ENCODE data around the gene ARHGEF16.

ARHGEF16 gene

GRCh38 chr1:3415260-3416090 lies 39.0 kb upstream of the ARHGEF16 start:
- TF ChIP-seq CTCF (IDR thresholded peaks at IDR 0.05; ENCODE audit: insufficient read depth, low read depth, low read length, missing control alignments), result no peak

GRCh38 chr1:3417082-3417739 lies 37.3 kb upstream of the ARHGEF16 start:
- DNase-seq (ENCODE audit: low read depth), result no peak
- peak; percentile 25 for TF ChIP-seq CTCF (IDR thresholded peaks at IDR 0.05; ENCODE audit: insufficient read depth, low read depth, low read length, missing control alignments)
- H3K4me3 ChIP-seq (ENCODE audit: low read depth, low read length), result no peak overlapping the region

More at GRCh38 chr1:3415260-3416090, 39.0 kb upstream of the ARHGEF16 start:
- DNase-seq (ENCODE audit: low read depth), result no peak
- H3K4me3 ChIP-seq (ENCODE audit: low read depth, low read length), result no peak overlapping the region

GRCh38 chr1:3417934-3418333 lies 36.5 kb upstream of the ARHGEF16 start:
- no peak for DNase-seq (ENCODE audit: low read depth)
- no peak for TF ChIP-seq CTCF (IDR thresholded peaks at IDR 0.05; ENCODE audit: insufficient read depth, low read depth, low read length, missing control alignments)
- H3K4me3 ChIP-seq (ENCODE audit: low read depth, low read length), result no peak overlapping the region

- TF ChIP-seq CTCF (IDR thresholded peaks at IDR 0.05; ENCODE audit: insufficient read depth, low read depth, low read length, missing control alignments), result no peak
- DNase-seq (ENCODE audit: low read depth), result no peak
- H3K4me3 ChIP-seq (ENCODE audit: low read depth, low read length), result no peak overlapping the region
Measured at GRCh38 chr1:3418600-3418999, 35.9 kb upstream of the ARHGEF16 start.

- H3K4me3 ChIP-seq (ENCODE audit: low read depth, low read length), result no peak overlapping the region
- DNase-seq (ENCODE audit: low read depth), result no peak
- no peak for TF ChIP-seq CTCF (IDR thresholded peaks at IDR 0.05; ENCODE audit: insufficient read depth, low read depth, low read length, missing control alignments)
Measured at GRCh38 chr1:3419415-3420204, 34.9 kb upstream of the ARHGEF16 start.

GRCh38 chr1:3420218-3420951 lies 34.1 kb upstream of the ARHGEF16 start:
- H3K4me3 ChIP-seq (ENCODE audit: low read depth, low read length), result no peak overlapping the region
- TF ChIP-seq CTCF (IDR thresholded peaks at IDR 0.05; ENCODE audit: insufficient read depth, low read depth, low read length, missing control alignments), result no peak
- DNase-seq (ENCODE audit: low read depth), result no peak
